GM12874 (cell line): ENCODE data around the gene ADGRB3.

Experiments used
- TF ChIP-seq, protein P1 (sequence below): IDR thresholded peaks from 2 replicates; pipeline ENCODE4 v1.5.1; 2011; ENCODE audit warnings: low read depth, mild to moderate bottlenecking, control low read depth, low read length, moderate library complexity; ENCODE audit not compliant: insufficient read depth

The ADGRB3 gene

GRCh38 chr6:69106511-69106910 is 471.4 kb downstream of the ADGRB3 start:
- TF ChIP-seq, protein P1, sequence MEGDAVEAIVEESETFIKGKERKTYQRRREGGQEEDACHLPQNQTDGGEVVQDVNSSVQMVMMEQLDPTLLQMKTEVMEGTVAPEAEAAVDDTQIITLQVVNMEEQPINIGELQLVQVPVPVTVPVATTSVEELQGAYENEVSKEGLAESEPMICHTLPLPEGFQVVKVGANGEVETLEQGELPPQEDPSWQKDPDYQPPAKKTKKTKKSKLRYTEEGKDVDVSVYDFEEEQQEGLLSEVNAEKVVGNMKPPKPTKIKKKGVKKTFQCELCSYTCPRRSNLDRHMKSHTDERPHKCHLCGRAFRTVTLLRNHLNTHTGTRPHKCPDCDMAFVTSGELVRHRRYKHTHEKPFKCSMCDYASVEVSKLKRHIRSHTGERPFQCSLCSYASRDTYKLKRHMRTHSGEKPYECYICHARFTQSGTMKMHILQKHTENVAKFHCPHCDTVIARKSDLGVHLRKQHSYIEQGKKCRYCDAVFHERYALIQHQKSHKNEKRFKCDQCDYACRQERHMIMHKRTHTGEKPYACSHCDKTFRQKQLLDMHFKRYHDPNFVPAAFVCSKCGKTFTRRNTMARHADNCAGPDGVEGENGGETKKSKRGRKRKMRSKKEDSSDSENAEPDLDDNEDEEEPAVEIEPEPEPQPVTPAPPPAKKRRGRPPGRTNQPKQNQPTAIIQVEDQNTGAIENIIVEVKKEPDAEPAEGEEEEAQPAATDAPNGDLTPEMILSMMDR: no peak

- TF ChIP-seq, protein P1: no peak
These were observed 476.2 kb downstream of the ADGRB3 start for GRCh38 chr6:69111301-69111700.

GRCh38 chr6:69116658-69117057 is 481.6 kb downstream of the ADGRB3 start:
- TF ChIP-seq, protein P1: no peak

- TF ChIP-seq, protein P1: no peak
These were observed 487.3 kb downstream of the ADGRB3 start for GRCh38 chr6:69122407-69122773.

- TF ChIP-seq, protein P1: no peak
These were observed 493.3 kb downstream of the ADGRB3 start for GRCh38 chr6:69128411-69128810.

DNA sequence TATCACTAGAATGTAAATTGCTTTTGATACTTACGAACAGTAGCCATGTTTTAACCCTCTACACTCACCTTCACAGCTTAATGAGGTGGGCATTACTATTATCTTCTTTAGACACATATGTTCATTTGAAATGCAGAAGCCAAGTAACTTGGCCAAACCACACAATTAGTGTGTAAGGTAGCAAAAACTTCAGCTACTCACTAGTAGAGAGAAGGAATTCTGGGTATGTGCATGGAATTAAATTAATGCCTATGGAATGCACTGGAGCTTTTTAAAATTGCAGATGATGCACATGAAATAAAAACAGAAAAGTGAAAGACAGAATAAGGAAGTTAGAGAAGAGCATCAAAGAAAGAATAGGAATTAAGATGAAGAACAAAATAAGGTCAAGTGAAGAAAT is 494.0 kb downstream of the ADGRB3 start:
- TF ChIP-seq, protein P1: no peak

- TF ChIP-seq, protein P1: no peak
These were observed 500.8 kb downstream of the ADGRB3 start for GRCh38 chr6:69135927-69136326.

GRCh38 chr6:69138148-69138547 is 503.1 kb downstream of the ADGRB3 start:
- TF ChIP-seq, protein P1: no peak
